ENCODE results near the gene TRPM3. TPM values are rescaled to one million over a fixed set of nuclear protein-coding genes. Genes with fewer than 3 reads are reported as not detected.
A peak's percentile ranks its signal among the peaks of the same experiment; 100 is the strongest.

TRPM3 gene
- total and polyA plus RNA-seq, 5 donors, result 0.38 to 2.2 (median 1.2) TPM

DNA sequence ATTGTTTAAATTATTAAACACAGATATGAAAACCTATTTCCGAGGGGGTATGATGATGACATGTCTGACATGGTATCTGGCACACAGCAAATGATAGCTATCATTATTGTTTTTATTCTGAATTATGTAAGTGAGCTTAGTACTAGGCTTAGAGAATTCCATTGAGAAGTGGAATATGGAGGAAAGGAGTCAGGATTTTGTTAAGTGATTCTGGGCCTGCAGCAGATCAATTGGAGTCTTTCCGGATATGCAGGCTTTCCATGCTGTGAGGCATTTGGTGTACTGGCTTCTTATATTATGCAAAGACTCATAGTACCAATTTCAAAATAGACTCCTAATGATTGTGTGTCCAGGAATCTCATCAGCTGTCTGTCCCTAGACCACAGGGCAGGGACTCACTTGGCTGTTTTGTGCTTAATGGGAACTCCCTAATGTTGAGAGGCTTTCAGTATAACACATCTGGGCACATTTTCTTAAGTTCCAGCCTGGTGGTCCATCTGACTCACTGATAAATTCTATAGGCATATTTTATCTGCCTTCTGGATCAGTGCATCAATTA is 527.0 kb downstream of the TRPM3 start:
- no peak for DNase-seq

DNA sequence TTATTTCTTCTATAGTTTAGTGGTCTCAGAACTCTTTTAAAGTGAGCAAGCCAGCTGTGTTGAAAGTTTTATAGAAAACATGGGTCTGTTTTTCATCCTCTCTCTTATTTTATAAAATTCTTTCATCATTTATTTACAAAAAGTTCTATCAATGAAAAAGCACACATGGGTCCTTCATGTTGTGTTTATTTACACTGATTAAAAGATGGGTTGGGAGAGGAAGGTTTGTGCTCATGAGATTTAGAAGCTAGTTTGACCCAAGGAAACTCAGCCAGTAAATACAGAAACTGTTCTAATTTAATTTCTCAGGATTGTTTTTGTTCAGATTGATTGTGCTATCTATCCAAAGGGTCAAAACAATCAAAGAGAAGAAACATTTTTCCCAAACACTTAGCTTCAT is 528.2 kb downstream of the TRPM3 start:
- ATAC-seq, result no peak
- intact Hi-C loops (cut with DNase I), result loop anchor here in 1 of 4 donors (5.0 to 10.0 kb wide), 2 partner anchors 48 to 106 kb away; no protein-coding TSS in a partner anchor
- no peak overlapping the region for H3K27ac ChIP-seq (ENCODE audit: low read length)

More for the DNA sequence above, 527.0 kb downstream of the TRPM3 start:
- intact Hi-C loops (cut with DNase I), result loop anchor here in 1 of 4 donors (5.0 to 10.0 kb wide), 2 partner anchors 50 to 107 kb away; no protein-coding TSS in a partner anchor
- Histone ChIP-seq H3K27me3 (ENCODE audit: control insufficient read depth, insufficient read depth) (no peaks in the 10 kb centered on the region), H3K27ac (ENCODE audit: low read length) (no peak overlapping the region), H3K9me3 (ENCODE audit: control insufficient read depth, low read length) (no peaks in the 10 kb centered on the region), H3K4me1 (ENCODE audit: control insufficient read depth, insufficient read depth, low read length) (peaks cover 2% of the 10 kb centered on the region), H3K4me3 (ENCODE audit: low read length) (no peak overlapping the region)
- ATAC-seq, result no peak
- WGBS, result 79% methylated on average over 2 of the region's 2 CpGs

DNA sequence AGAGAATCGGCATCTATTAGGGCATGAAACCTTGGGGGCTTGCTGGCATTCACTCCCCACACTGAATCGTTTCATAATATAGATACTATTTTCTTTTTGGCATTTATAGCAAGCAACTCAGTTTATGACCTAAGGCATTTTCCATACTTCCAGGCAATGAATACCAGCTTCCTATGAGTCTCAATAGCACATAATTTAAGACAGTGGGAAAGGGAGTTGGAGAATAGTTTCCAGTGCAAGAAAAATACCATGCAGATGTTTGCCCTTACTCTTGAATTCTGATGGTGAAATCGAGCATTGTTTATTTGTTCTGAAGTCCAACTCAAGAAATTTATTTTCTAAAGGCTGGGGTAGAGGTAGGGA is 531.1 kb downstream of the TRPM3 start:
- ATAC-seq, result peak in 1 of 2 donors; percentile 7

More for the DNA sequence above, 528.2 kb downstream of the TRPM3 start:
- no peak overlapping the region for H3K4me3 ChIP-seq (ENCODE audit: low read length)
- peaks cover 6% of the 10 kb centered on the region for H3K4me1 ChIP-seq (ENCODE audit: control insufficient read depth, insufficient read depth, low read length)
- H3K27me3 ChIP-seq (ENCODE audit: control insufficient read depth, insufficient read depth), result no peaks in the 10 kb centered on the region
- no peaks in the 10 kb centered on the region for H3K9me3 ChIP-seq (ENCODE audit: control insufficient read depth, low read length)
- DNase-seq, result no peak

DNA sequence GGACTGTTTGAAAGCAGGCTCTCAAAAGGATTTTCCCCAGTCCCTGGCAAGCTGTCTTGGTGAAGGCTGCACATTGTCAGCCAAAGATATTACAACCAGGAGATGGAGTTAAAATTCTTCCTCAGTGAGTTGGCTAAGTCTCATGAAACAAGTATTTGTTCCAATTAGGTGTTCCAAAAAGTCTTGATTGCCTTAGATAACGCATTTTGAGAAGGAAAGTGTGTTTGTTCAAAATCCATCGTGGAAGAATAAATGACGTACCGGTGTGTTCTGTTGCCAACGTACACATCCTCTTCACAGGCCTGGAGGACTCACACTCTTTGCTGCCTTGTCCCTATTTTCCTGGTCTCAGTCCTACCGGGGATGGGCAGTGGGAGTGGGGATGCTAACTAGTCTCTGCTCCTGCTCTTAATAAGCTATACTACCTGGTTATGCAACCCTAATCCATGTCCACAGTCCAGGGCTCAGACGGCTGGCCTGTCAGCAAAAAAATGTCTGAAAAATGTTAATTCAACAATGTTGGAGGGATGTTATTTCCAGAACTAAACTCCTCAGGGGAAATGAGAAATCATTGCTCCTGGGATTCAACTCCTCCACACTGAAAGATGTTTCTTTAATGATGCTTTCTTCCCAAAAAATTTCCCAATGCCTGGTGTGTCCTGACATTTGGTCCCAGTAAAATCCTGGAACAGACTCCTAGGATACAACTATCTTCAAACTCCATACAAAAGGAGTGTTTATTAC is 531.7 kb downstream of the TRPM3 start:
- DNase-seq, result peak; percentile 55 to 80 (median 59)
- peak overlapping the region; percentile 65 for H3K27ac ChIP-seq (ENCODE audit: low read length)
- intact Hi-C loops (cut with DNase I), result loop anchor here in 2 of 4 donors (5.0 to 10.0 kb wide), 2 partner anchors 45 to 102 kb away; no protein-coding TSS in a partner anchor
- H3K27me3 ChIP-seq (ENCODE audit: control insufficient read depth, insufficient read depth), result no peaks in the 10 kb centered on the region
- H3K4me3 ChIP-seq (ENCODE audit: low read length), result no peak overlapping the region
- WGBS, result 45% methylated on average over 7 of the region's 7 CpGs
- H3K9me3 ChIP-seq (ENCODE audit: control insufficient read depth, low read length), result no peaks in the 10 kb centered on the region
- H3K4me1 ChIP-seq (ENCODE audit: control insufficient read depth, insufficient read depth, low read length), result peaks cover 12% of the 10 kb centered on the region
- ATAC-seq, result peak; percentile 73 to 89

More for the DNA sequence above, 531.1 kb downstream of the TRPM3 start:
- H3K9me3 ChIP-seq (ENCODE audit: control insufficient read depth, low read length), result no peaks in the 10 kb centered on the region
- 51% methylated on average over 3 of the region's 3 CpGs for WGBS
- no peak overlapping the region for H3K4me3 ChIP-seq (ENCODE audit: low read length)
- H3K27ac ChIP-seq (ENCODE audit: low read length), result no peak overlapping the region
- intact Hi-C loops (cut with DNase I), result loop anchor here in 1 of 4 donors (5.0 to 10.0 kb wide), 2 partner anchors 45 to 103 kb away; no protein-coding TSS in a partner anchor
- no peaks in the 10 kb centered on the region for H3K27me3 ChIP-seq (ENCODE audit: control insufficient read depth, insufficient read depth)
- peaks cover 14% of the 10 kb centered on the region for H3K4me1 ChIP-seq (ENCODE audit: control insufficient read depth, insufficient read depth, low read length)
- DNase-seq, result no peak

DNA sequence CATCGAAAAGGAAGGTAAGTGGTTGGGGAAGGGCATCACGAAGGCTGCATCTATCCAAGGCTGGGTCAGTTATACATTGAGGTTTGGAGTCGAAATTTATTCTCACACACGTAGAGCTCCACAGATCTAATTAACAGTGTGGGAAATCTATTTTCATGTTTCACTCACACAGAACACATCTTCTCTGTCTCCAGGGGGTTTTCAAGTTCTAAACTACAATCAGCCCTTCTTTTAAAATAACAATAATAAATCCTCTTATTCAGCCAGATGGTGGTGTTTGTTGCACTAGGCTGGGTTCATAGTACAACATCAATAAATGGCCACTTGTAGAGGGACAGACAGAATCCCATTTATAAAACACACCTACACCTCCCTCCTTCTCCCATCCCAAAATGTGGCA is 532.4 kb downstream of the TRPM3 start:
- Histone ChIP-seq H3K4me1 (ENCODE audit: control insufficient read depth, insufficient read depth, low read length) (peaks cover 12% of the 10 kb centered on the region), H3K27ac (ENCODE audit: low read length) (peak overlapping the region; percentile 64), H3K4me3 (ENCODE audit: low read length) (no peak overlapping the region), H3K9me3 (ENCODE audit: control insufficient read depth, low read length) (no peaks in the 10 kb centered on the region), H3K27me3 (ENCODE audit: control insufficient read depth, insufficient read depth) (no peaks in the 10 kb centered on the region)
- WGBS, result 79% methylated on average over 4 of the region's 4 CpGs
- intact Hi-C loops (cut with DNase I), result loop anchor here in 1 of 4 donors (5.0 kb wide), 1 partner anchor 102 kb away; no protein-coding TSS in a partner anchor
- no peak for DNase-seq
- no peak for ATAC-seq

DNA sequence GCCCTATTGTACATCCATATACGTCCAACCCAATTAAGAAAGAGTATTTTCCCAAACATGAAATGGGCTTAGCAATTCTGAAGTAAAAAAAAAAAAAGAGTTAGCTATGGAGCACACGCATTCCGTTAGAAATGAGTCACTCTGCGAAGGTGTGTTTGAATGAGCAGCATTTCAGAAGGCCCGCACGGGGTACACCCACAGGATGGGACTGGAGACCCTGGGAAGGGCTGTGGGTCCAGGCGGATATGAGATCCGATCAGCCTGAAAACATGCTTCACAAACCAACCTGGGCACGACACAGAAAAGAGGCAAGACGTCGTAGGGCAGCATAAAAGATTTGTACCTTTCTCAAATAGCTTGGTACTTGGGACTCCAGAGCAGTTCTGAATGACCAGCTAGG is 533.0 kb downstream of the TRPM3 start:
- Histone ChIP-seq H3K27ac (ENCODE audit: low read length) (peak overlapping the region; percentile 64), H3K4me3 (ENCODE audit: low read length) (no peak overlapping the region), H3K4me1 (ENCODE audit: control insufficient read depth, insufficient read depth, low read length) (peaks cover 12% of the 10 kb centered on the region), H3K9me3 (ENCODE audit: control insufficient read depth, low read length) (no peaks in the 10 kb centered on the region), H3K27me3 (ENCODE audit: control insufficient read depth, insufficient read depth) (no peaks in the 10 kb centered on the region)
- DNase-seq (no peak), ATAC-seq (no peak)
- intact Hi-C loops (cut with DNase I), result loop anchor here in 1 of 4 donors (5.0 kb wide), 1 partner anchor 101 kb away; no protein-coding TSS in a partner anchor
- 92% methylated on average over 11 of the region's 11 CpGs for WGBS

DNA sequence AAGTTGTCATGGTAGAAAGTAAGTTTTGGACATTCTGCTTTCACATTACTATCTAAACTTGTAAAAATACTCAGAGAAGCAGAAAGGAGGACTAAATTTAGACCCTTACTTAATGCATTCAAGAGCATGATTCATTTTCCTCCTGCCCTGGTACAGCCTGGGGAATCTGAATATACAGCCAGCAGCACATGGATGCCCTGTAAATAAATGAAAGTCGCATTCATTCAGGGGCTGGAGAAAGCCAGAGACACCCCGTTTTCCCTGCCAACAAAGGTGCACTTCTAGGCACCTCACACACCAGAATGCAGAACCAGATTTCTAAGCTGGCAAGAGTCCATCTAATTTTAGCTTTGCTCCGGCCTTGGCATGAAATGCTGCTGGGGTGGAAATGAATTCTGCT is 534.2 kb downstream of the TRPM3 start:
- Histone ChIP-seq H3K27me3 (ENCODE audit: control insufficient read depth, insufficient read depth) (no peaks in the 10 kb centered on the region), H3K4me3 (ENCODE audit: low read length) (no peak overlapping the region), H3K27ac (ENCODE audit: low read length) (peak overlapping the region; percentile 94), H3K9me3 (ENCODE audit: control insufficient read depth, low read length) (no peaks in the 10 kb centered on the region), H3K4me1 (ENCODE audit: control insufficient read depth, insufficient read depth, low read length) (peaks cover 12% of the 10 kb centered on the region)
- peak; percentile 69 to 75 for ATAC-seq
- WGBS, result 23% methylated on average over 3 of the region's 3 CpGs
- intact Hi-C loops (cut with DNase I), result loop anchor here in 1 of 4 donors (5.0 kb wide), 1 partner anchor 100 kb away; no protein-coding TSS in a partner anchor
- no peak for DNase-seq

DNA sequence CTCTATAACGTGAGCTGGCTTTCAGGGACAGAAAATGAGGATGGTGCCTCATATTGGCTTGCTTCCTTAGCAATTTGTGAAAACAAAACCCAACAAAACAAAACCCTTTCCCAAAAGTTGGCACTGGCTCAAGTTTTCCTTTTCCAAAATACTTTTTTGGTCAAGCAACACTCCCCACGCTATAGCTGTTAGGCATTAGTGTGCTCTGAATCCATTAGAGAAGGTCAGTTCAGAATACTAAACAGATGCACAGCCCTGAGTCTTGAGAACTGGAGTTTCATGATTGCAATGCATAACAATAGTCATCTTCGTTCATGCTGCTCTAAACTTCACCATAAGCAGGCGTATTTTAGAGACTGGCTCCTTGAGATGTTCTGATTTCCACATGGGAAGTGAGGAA is 534.9 kb downstream of the TRPM3 start:
- H3K9me3 ChIP-seq (ENCODE audit: control insufficient read depth, low read length), result no peaks in the 10 kb centered on the region
- intact Hi-C loops (cut with DNase I), result loop anchor here in 1 of 4 donors (5.0 kb wide), 1 partner anchor 99 kb away; no protein-coding TSS in a partner anchor
- 49% methylated on average over 4 of the region's 4 CpGs for WGBS
- H3K27me3 ChIP-seq (ENCODE audit: control insufficient read depth, insufficient read depth), result no peaks in the 10 kb centered on the region
- peaks cover 12% of the 10 kb centered on the region for H3K4me1 ChIP-seq (ENCODE audit: control insufficient read depth, insufficient read depth, low read length)
- no peak overlapping the region for H3K4me3 ChIP-seq (ENCODE audit: low read length)
- no peak overlapping the region for H3K27ac ChIP-seq (ENCODE audit: low read length)
- ATAC-seq, result no peak
- DNase-seq, result no peak

DNA sequence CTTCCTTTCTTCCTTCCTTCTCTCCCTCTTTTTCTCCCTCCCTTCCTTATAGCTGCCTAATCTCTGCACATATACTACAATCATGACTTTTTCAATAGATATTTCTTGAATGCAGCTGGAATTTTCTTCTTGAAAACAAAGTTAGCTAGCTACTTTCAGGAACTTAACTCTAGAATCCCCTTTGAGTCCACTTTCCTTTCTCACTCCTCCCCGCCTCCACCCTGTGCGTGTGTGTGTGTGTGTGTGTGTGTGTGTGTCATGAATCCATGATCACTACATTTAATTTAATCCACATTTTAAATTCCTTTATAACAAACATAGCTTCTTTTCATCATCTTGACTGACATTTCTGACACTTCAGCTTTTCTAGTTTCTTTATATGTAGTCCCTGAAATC is 539.5 kb downstream of the TRPM3 start:
- intact Hi-C loops (cut with DNase I), result loop anchor here in 1 of 4 donors (5.0 kb wide), 1 partner anchor 90 kb away; no protein-coding TSS in a partner anchor
- Histone ChIP-seq H3K4me3 (ENCODE audit: low read length) (no peak overlapping the region), H3K27ac (ENCODE audit: low read length) (no peak overlapping the region), H3K4me1 (ENCODE audit: control insufficient read depth, insufficient read depth, low read length) (peaks cover 7% of the 10 kb centered on the region), H3K27me3 (ENCODE audit: control insufficient read depth, insufficient read depth) (no peaks in the 10 kb centered on the region), H3K9me3 (ENCODE audit: control insufficient read depth, low read length) (no peaks in the 10 kb centered on the region)
- ATAC-seq, result no peak
- DNase-seq, result no peak
- 75% methylated on average over 2 of the region's 2 CpGs for WGBS

DNA sequence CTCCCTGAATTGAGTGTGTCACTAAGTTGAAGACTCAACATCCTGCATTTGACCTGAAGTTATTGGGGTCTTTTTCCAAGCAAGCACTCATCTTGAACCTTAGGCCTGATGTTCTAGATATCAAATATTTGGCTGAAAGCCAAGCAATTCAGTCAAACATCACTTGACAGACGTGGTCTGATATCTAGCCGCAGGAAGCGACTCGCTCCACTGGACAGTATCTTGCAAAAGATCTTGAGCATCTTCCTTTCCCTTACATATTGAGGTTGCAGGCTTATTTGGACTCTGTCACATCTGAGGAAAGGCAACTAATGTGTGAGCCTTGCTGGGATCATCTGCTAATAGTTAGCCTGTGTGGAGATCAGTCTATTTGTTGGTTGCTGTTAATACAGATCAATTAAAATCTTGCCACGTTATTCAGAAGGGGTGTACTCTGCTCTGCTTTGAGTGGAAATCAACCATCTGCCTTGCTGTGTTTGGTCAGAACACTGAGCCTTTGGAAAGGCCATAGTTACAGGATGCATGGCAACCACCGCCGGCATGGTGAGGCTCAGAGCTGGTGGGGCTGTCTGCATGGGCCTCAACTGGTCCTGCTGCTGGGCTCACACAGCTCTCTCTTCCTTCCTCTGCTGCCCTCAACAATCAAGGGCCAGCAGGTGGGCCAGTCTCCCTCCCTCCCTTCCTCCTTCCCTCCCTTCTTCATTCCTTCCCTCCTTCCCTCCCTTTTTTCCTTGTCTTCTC is 540.0 kb downstream of the TRPM3 start:
- Histone ChIP-seq H3K4me1 (ENCODE audit: control insufficient read depth, insufficient read depth, low read length) (peaks cover 5% of the 10 kb centered on the region), H3K4me3 (ENCODE audit: low read length) (no peak overlapping the region), H3K9me3 (ENCODE audit: control insufficient read depth, low read length) (no peaks in the 10 kb centered on the region), H3K27me3 (ENCODE audit: control insufficient read depth, insufficient read depth) (no peaks in the 10 kb centered on the region), H3K27ac (ENCODE audit: low read length) (no peak overlapping the region)
- DNase-seq, result no peak
- ATAC-seq, result no peak
- intact Hi-C loops (cut with DNase I), result loop anchor here in 1 of 4 donors (5.0 kb wide), 1 partner anchor 89 kb away; no protein-coding TSS in a partner anchor
- WGBS, result 74% methylated on average over 7 of the region's 7 CpGs

Data from right cardiac atrium (tissue), 5 donors.